ENCODE data around the gene CIZ1. TPM values are rescaled to one million over a fixed set of nuclear protein-coding genes. Genes with fewer than 3 reads are reported as not detected.
A peak's percentile ranks its signal among the peaks of the same experiment; 100 is the strongest.

The CIZ1 gene
- total and polyA plus RNA-seq, 9 of the 15 experiments (the other 6 are each of a cell fraction or from before 2014, with no cell fraction given): 6.6 to 329 (median 87.8) TPM

DNA sequence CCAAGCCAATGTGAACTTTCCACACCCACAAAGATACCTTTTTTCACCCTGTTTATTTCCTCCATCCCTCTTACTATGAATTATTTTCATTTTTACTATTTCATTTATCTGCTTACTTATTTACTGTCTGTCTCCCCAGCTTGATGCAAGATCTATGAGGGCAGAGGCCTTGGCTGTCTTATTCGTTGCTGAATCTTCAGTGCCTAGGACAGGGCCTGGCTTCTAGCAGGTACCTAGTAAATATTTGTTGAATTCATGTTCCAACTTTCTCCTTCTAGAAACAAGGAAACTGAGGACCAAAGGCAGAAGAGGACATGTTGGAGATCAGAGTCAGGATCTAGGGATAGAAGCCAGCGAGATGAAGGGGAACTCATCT lies 11.3 kb upstream of the CIZ1 start (continued):
- TF ChIP-seq, protein P1, sequence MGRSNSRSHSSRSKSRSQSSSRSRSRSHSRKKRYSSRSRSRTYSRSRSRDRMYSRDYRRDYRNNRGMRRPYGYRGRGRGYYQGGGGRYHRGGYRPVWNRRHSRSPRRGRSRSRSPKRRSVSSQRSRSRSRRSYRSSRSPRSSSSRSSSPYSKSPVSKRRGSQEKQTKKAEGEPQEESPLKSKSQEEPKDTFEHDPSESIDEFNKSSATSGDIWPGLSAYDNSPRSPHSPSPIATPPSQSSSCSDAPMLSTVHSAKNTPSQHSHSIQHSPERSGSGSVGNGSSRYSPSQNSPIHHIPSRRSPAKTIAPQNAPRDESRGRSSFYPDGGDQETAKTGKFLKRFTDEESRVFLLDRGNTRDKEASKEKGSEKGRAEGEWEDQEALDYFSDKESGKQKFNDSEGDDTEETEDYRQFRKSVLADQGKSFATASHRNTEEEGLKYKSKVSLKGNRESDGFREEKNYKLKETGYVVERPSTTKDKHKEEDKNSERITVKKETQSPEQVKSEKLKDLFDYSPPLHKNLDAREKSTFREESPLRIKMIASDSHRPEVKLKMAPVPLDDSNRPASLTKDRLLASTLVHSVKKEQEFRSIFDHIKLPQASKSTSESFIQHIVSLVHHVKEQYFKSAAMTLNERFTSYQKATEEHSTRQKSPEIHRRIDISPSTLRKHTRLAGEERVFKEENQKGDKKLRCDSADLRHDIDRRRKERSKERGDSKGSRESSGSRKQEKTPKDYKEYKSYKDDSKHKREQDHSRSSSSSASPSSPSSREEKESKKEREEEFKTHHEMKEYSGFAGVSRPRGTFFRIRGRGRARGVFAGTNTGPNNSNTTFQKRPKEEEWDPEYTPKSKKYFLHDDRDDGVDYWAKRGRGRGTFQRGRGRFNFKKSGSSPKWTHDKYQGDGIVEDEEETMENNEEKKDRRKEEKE (IDR thresholded peaks at IDR 0.05; ENCODE audit: borderline replicate concordance in 1 of 2, control insufficient read depth in 1 of 2, low read depth in 2 of 2, low read length in 1 of 2): no peak
- no peak for TF ChIP-seq STAT5A (IDR thresholded peaks at IDR 0.05; ENCODE audit: borderline replicate concordance, low read length)
- no peak for TF ChIP-seq MEF2D (tag; conservative IDR thresholded peaks at IDR 0.05; ENCODE audit: low read depth)
- no peak for TF ChIP-seq GATAD2A (IDR thresholded peaks at IDR 0.05)
- no peak for TF ChIP-seq KLF6 (CRISPR knock-in tag; IDR thresholded peaks at IDR 0.05; ENCODE audit: borderline replicate concordance)
- TF ChIP-seq EHMT2 (IDR thresholded peaks at IDR 0.05): no peak
- peak; percentile 37; the same call in 1 of the 2 replicates for TF ChIP-seq SMARCE1 (IDR thresholded peaks at IDR 0.05)
- TF ChIP-seq FOXP1 (CRISPR knock-in tag; IDR thresholded peaks at IDR 0.05): no peak
- TF ChIP-seq ZNF134 (CRISPR knock-in tag; conservative IDR thresholded peaks at IDR 0.05): no peak
- no peak for TF ChIP-seq NRF1 (conservative IDR thresholded peaks at IDR 0.05 in 1 of 2, IDR thresholded peaks at IDR 0.05 in 1 of 2)
- TF ChIP-seq L3MBTL2 (IDR thresholded peaks at IDR 0.05): no peak
- no peak for TF ChIP-seq NFATC3 (IDR thresholded peaks at IDR 0.05)

Data from K562 (cell line).